NCI-H1930 (cell line): ENCODE data around the gene TNFRSF9.

Experiments
- DNase-seq, 2 experiments: peaks; one replicate each; lab custom pipeline; 2025; lab: John Stamatoyannopoulos, UW

Gene TNFRSF9

GRCh38 chr1:7869136-7869920 lies 71.3 kb downstream of the TNFRSF9 start:
- no peak for DNase-seq

DNA sequence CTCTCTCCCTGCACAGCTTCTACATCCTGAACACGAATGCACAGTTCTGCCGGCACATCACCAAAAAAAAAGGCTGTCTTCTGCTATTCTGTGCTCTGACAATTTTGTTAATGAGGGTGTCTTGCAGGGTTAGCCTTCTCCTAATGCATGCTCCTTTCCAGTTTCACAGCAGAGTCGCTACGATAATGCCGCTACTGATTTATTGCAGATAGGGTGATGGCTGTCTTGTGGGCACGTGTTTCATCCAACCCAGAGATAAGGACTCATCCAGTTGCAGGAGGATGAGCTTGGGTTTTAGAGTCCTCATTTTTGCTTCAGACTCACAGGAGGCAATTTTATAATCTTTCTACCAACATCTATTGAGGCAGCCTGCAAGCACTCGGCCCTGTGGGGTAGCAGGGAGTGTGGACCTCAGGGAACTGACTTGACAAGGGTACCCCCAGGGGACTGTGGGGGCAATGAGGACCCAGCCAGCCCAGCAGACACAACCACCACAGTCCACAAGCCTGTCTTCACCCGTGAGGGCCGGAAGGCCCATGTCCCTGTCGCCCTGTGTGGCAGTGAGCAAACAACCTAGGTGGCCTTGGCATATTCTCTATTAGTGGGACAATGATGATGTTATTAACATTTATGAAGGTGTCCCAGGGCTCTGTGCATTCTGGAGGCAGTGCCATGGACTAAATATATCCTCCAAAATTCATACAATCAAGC lies 72.4 kb downstream of the TNFRSF9 start:
- no peak for DNase-seq

GRCh38 chr1:7865978-7866377 lies 74.7 kb downstream of the TNFRSF9 start:
- no peak for DNase-seq
